HPDE6-E6E7 (cell line): ENCODE results near the gene AP2M1.

ENCODE experiments used
- DNase-seq: peaks from one replicate; pipeline ENCODE4 v3.0.0; 2011; ENCODE audit warnings: missing footprints; ENCODE audit errors: extremely low spot score

Gene AP2M1

DNA sequence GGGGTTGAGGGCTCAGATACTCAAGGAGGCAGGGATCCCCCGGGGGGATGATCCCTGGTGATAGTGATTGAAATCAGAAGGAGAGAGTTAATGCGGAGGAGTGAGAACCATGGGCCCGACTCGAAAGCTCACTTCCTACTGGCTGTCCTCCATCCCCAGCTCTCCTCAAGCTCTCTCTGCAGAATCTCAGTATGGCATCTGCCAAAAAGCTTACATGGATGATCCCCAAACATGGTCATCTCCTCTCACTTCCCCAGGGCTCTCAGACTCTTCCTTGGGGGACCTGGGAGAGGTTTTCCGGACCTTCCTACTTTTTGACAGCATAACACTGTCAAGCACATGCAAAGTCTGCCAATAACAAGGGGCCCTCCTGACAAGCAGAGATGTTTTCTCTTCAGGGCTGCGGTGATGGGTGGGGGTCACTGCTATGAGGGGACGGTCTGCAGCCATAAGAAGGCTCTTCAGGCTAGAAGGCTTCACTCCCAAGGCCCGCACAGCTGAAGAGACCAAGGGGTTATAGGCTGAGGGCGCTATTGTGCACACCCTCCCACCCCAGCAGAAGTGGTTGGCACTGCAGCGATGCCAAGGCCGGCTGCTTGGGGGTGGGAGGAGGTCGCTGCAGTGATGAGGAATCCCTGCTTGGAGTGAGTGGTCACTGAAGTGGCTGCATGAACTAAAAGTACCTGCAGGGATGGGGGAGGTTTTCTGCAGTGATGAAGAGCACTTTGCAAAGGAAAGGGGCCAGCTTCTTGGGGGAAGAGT, 53.9 kb downstream of the AP2M1 start:
- DNase-seq = no peak

DNA sequence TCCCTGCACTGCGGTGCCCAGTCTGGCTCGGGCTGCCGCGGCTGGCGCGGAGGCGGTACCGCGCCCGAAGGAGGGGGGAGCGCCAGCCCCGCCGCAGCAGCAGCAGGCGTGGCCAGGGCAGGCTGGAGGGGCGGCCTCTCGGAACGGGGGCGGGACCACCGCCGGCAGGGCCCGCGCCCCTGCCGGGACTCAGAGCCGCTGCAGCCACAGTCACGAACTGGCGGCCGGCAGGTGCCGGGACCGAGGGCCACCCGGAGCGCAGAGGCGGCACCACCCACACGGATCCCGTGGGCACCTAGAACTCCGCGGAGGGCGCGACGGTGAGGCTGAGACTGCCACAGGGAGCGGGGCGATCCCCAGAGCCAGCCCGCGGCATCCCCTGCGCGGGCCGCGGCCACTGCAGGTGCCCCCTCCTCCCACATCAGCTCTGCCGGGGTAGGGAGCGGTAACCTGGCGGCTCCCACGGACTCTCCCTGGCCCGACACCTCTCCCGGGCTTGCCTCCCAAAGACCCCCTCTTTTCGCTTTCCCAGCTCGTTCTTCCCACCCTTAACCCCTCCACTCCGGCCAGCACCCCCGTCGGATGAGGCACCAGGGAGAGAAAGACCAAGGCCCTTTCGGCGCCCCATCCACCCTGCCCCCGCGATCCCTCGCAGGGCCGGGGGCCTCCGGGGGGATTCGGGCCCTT, 54.9 kb downstream of the AP2M1 start, which contains the start of gene VWA5B2:
Gene VWA5B2 (plus strand): TSS at position 192 of the 687 bp plus-strand sequence. CDS start 944 bp downstream, outside the sequence.
- no peak for DNase-seq

DNA sequence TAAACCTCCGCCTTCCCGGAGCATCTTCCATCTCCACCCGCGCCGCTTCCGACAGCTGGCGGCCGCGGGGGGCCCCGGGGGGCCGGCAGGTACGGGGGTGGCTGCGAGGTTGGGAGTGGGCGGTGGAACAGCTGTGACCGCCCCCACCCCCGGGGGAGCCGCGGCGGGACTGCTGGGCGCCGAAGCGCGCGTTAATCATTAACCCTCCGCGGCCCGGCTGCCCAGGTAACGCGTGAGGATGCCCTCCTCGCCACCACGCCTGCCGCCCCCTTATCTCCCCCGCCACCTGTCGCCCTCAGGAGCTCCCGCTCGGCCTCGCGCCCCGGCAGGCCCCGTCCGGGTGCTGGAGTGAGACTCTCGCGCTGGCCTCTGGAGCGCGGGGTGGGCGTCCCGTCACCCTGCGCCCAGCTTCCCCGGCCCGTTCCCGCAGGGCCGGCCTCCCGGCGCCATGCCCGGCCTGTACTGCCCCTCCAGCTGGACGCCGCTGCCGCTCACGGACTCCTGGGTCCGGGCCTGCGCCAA, 55.5 kb downstream of the AP2M1 start:
- DNase-seq = no peak

DNA sequence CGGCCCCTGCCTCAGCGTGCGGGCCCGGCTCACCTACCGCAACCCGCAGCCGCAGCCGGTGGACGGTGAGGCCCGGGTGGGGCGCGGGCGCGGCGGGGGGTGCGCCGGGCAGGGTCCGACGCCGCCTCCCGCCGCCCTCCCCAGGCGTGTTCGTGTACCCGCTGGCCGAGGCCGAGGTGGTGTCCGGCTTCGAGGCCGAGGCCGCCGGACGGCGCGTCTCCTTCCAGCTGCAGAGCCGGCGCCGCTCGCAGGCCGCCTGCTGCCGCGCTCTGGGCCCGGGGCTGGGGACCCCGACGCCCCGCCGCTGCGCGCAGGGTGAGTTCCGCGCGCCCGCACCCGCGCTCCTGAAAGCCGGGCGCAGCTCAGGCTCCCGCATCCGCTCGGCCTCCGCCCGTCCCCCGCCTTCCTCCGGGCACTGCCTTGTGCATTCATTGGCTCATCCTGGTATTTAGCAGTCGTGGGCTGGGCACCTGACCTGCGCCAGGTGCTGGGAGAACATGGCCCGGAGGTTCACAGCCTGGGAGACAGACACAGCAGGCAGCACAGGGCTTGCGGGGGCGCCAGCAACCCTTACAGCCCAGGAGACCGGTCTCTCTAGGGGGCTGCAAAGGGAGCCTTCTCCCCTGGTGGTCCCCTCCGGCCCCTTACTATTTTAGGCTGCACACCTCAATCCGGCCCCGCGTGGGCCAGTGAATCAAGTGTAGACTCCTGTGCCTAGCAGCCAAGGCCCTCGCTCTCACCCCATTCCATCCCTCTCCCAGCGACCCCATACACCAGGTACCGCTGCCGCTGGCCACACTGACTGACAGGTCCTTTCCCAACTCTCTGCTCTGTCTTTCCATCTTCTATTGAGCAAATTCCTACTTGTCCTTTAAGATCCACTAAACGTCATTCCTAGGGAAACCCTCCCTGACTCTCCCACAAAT, 56.2 kb downstream of the AP2M1 start:
- no peak for DNase-seq

DNA sequence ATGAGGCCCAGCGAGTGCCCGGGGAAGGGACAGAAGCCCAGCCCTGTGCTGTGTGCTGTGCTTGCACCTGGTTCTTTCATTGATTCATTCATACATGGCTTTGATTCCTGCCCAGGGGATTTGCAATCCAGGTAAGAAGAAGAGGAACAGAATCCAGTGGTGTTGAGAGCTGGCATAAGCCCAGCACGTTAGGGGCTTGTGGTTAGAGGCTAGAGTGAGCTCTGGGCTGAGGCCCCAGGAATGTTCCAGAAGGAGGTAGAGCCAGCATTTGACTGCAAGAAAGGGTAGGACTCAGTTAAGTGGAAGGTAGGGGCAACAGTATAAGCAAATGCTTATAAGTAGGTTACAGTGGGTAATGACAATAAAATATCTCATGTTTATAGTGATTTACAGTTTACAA, 57.0 kb downstream of the AP2M1 start:
- no peak for DNase-seq

DNA sequence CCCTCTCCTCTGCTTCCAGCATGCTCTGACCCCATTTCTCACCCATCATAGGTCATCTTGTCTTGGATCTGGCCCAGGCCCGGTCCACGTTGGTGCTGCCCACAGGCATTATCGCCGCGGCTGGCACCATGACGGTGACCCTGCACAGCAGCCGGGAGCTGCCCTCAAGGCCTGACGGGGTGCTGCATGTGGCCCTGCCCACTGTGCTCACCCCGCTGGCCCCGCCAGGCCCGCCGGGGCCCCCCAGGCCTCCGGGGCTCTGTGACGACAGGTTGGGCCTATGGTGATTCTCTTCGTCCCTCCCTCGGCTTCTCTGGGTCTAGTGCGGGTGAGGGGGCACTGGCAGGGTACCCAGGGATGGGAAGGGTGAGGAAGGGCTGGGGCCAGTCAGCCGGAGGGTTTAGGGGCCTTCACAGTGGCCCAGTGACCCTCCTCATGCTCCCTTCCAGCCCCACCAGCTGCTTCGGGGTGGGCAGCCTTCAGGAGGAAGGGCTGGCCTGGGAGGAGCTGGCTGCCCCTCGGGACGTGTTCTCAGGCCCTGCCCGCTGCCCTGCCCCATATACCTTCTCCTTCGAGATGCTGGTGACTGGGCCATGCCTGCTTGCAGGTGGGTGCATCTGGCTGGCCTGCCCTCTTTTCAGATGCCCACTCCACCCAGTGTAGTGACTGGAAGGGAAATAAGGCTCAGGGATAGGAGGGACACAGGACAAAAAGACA, 58.6 kb downstream of the AP2M1 start:
- no peak for DNase-seq
